HEK293T (cell line): ENCODE data around the gene SNX18.

Source experiments
- ARNT ChIP-seq: fragments of 450-650 bp; IDR thresholded peaks from 2 replicates; pipeline ENCODE4 v1.6.1; 2017; ENCODE audit warnings: mild to moderate bottlenecking
- CTBP1 ChIP-seq: fragments of 450-650 bp; IDR thresholded peaks from 2 replicates; pipeline ENCODE4 v1.6.1; 2016; ENCODE audit warnings: borderline replicate concordance
- ELF4 ChIP-seq: fragments of 450-650 bp; IDR thresholded peaks from 2 replicates; pipeline ENCODE4 v1.6.1; 2017; ENCODE audit warnings: antibody characterized with exemption
- FOXA1 ChIP-seq: fragments of 450-650 bp; IDR thresholded peaks from 2 replicates; pipeline ENCODE4 v1.6.1; 2016; ENCODE audit warnings: mild to moderate bottlenecking
- HDGF ChIP-seq: fragments of 450-650 bp; IDR thresholded peaks from 2 replicates; pipeline ENCODE4 v1.6.1; 2017; ENCODE audit warnings: antibody characterized with exemption, borderline replicate concordance
- NFRKB ChIP-seq: fragments of 450-650 bp; IDR thresholded peaks from 2 replicates; pipeline ENCODE4 v1.6.1; 2016; ENCODE audit warnings: mild to moderate bottlenecking, moderate library complexity
- SP1 ChIP-seq: fragments of 450-650 bp; IDR thresholded peaks from 2 replicates; pipeline ENCODE4 v1.6.1; 2017
- SUZ12 ChIP-seq: fragments of 450-650 bp; IDR thresholded peaks from 2 replicates; pipeline ENCODE4 v1.6.1; 2016; ENCODE audit warnings: mild to moderate bottlenecking
- TF ChIP-seq, protein P1 (sequence below): fragments of 450-650 bp; IDR thresholded peaks from 2 replicates; pipeline ENCODE4 v1.6.1; 2016

DNA sequence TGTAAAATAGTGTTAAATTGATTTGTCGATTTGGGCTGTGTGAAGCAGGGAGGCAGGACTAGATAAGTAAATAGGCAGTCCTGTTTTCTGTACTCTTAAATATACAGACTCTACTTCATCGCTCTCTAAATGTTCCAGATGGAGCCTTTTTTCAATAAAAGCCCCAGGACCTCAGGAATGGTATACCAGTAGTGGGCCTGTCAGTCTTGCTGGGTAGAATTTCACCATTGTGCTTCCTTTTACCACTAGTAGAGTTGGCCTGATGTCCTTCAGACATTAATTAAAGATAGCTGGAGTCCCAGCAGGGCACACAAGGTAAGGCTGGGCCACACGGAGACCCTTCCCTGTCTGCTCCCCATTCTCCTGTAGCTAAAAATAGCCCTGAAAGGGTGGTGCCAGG, 6.0 kb downstream of the SNX18 start:
- TF ChIP-seq CTBP1 (no peak), ARNT (no peak), SUZ12 (no peak), SP1 (no peak), FOXA1 (no peak), ELF4 (no peak), NFRKB (no peak), HDGF (no peak)
- TF ChIP-seq, protein P1, sequence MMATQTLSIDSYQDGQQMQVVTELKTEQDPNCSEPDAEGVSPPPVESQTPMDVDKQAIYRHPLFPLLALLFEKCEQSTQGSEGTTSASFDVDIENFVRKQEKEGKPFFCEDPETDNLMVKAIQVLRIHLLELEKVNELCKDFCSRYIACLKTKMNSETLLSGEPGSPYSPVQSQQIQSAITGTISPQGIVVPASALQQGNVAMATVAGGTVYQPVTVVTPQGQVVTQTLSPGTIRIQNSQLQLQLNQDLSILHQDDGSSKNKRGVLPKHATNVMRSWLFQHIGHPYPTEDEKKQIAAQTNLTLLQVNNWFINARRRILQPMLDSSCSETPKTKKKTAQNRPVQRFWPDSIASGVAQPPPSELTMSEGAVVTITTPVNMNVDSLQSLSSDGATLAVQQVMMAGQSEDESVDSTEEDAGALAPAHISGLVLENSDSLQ, result peak; percentile 69
